HG03108 (cell line): ENCODE measurements around the gene SAA2.
"Not testable (repeated sequence)": the region's sequence is repeated elsewhere in the genome, so short reads cannot be mapped to it uniquely, and the experiment has no call there.

Source experiments
- ATAC-seq: cut with Tn5 transposase; IDR thresholded peaks from one replicate; pipeline ENCODE4 v1.9.1; 2021; ENCODE audit warnings: moderate library complexity; ENCODE audit not compliant: unreplicated experiment

Gene SAA2

GRCh38 chr11:18197738-18198137 is 50.7 kb downstream of the SAA2 start:
- ATAC-seq, result not testable (repeated sequence)

- ATAC-seq, result no peak
Measured at GRCh38 chr11:18196532-18196931, 51.9 kb downstream of the SAA2 start.
